ENCODE results near the gene LRP5. TPM values are rescaled to one million over a fixed set of nuclear protein-coding genes. Genes with fewer than 3 reads are reported as not detected.
"Not testable (repeated sequence)": the region's sequence is repeated elsewhere in the genome, so short reads cannot be mapped to it uniquely, and the experiment has no call there.

LRP5 gene
- total and polyA plus RNA-seq, 5 donors from 2014 or later, result 0.22 to 1.3 (median 0.79) TPM; not detected in 1

- not testable (repeated sequence) for H3K27me3 ChIP-seq (ENCODE audit: control insufficient read depth, insufficient read depth, low read length); H3K36me3 ChIP-seq (ENCODE audit: control insufficient read depth, insufficient read depth, low read length); H3K9me3 ChIP-seq (ENCODE audit: control insufficient read depth in 2 of 2, low read length in 2 of 2); ATAC-seq (ENCODE audit: low read depth in 2 of 2); H3K9me3 Mint-ChIP-seq; H3K36me3 Mint-ChIP-seq; H3K27ac ChIP-seq (ENCODE audit: insufficient read depth, low read length, poor library complexity, severe bottlenecking); H3K4me3 Mint-ChIP-seq; H3K27me3 Mint-ChIP-seq; DNase-seq; H3K4me3 ChIP-seq (ENCODE audit: low read depth, low read length); H3K4me1 ChIP-seq (ENCODE audit: control insufficient read depth, insufficient read depth, low read length, poor library complexity, severe bottlenecking); H3K4me1 Mint-ChIP-seq
- H3K27ac Mint-ChIP-seq, result peak overlapping the region in 1 of 3 donors; percentile 38
Observed at GRCh38 chr11:68400584-68400983, 88.2 kb downstream of the LRP5 start.

DNA sequence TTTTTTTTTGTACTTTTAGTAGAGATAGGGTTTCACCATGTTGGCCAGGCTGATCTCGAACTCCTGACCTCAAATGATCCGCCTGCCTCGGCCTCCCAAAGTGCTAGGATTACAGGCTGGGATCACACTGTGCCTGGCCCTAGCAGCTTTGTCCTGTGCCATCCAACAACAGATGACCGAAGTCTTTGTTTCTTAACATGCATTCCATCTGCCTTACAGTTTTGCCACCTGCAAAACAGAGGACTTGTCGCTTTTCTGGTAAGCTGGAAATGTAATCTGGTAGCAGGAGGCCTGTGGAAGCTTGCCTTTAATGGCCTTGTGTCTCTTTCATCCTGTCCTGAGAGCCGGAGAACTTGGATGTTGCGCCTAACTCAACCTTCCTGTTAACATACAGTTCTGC lies 89.5 kb downstream of the LRP5 start:
- no peak overlapping the region for H3K4me3 Mint-ChIP-seq
- Histone ChIP-seq H3K27ac (ENCODE audit: insufficient read depth, low read length, poor library complexity, severe bottlenecking) (no peak overlapping the region), H3K9me3 (ENCODE audit: control insufficient read depth in 2 of 2, low read length in 2 of 2) (no peaks in the 10 kb centered on the region), H3K27me3 (ENCODE audit: control insufficient read depth, insufficient read depth, low read length) (no peaks in the 10 kb centered on the region), H3K36me3 (ENCODE audit: control insufficient read depth, insufficient read depth, low read length) (no peaks in the 10 kb centered on the region), H3K4me3 (ENCODE audit: low read depth, low read length) (no peak overlapping the region), H3K4me1 (ENCODE audit: control insufficient read depth, insufficient read depth, low read length, poor library complexity, severe bottlenecking) (no peaks in the 10 kb centered on the region)
- no peaks in the 10 kb centered on the region for H3K27me3 Mint-ChIP-seq
- no peak for DNase-seq
- no peak overlapping the region for H3K27ac Mint-ChIP-seq
- no peaks in the 10 kb centered on the region for H3K4me1 Mint-ChIP-seq
- no peaks in the 10 kb centered on the region for H3K9me3 Mint-ChIP-seq
- peaks cover 4% of the 10 kb centered on the region for H3K36me3 Mint-ChIP-seq
- no peak for ATAC-seq (ENCODE audit: low read depth in 2 of 2)

- H3K27ac Mint-ChIP-seq, result no peak overlapping the region
- no peak overlapping the region for H3K4me3 Mint-ChIP-seq
- Histone ChIP-seq H3K4me3 (ENCODE audit: low read depth, low read length) (no peak overlapping the region), H3K9me3 (ENCODE audit: control insufficient read depth in 2 of 2, low read length in 2 of 2) (no peaks in the 10 kb centered on the region), H3K27ac (ENCODE audit: insufficient read depth, low read length, poor library complexity, severe bottlenecking) (no peak overlapping the region), H3K36me3 (ENCODE audit: control insufficient read depth, insufficient read depth, low read length) (no peaks in the 10 kb centered on the region), H3K27me3 (ENCODE audit: control insufficient read depth, insufficient read depth, low read length) (no peaks in the 10 kb centered on the region), H3K4me1 (ENCODE audit: control insufficient read depth, insufficient read depth, low read length, poor library complexity, severe bottlenecking) (no peaks in the 10 kb centered on the region)
- no peaks in the 10 kb centered on the region for H3K9me3 Mint-ChIP-seq
- no peaks in the 10 kb centered on the region for H3K27me3 Mint-ChIP-seq
- H3K36me3 Mint-ChIP-seq, result peaks cover 6% of the 10 kb centered on the region
- no peak for ATAC-seq (ENCODE audit: low read depth in 2 of 2)
- DNase-seq, result no peak
- no peaks in the 10 kb centered on the region for H3K4me1 Mint-ChIP-seq
Observed at GRCh38 chr11:68402355-68403031, 90.1 kb downstream of the LRP5 start.

DNA sequence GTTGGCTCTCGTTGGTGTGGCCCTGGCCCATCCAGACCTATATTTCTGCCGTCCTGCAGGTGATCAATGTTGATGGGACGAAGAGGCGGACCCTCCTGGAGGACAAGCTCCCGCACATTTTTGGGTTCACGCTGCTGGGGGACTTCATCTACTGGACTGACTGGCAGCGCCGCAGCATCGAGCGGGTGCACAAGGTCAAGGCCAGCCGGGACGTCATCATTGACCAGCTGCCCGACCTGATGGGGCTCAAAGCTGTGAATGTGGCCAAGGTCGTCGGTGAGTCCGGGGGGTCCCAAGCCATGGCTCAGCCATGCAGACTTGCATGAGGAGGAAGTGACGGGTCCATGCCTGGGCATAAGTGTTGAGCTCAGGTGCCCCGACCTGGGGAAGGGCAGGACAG lies 91.0 kb downstream of the LRP5 start:
- no peak overlapping the region for H3K27ac ChIP-seq (ENCODE audit: insufficient read depth, low read length, poor library complexity, severe bottlenecking)
- H3K36me3 ChIP-seq (ENCODE audit: control insufficient read depth, insufficient read depth, low read length), result no peaks in the 10 kb centered on the region
- no peaks in the 10 kb centered on the region for H3K27me3 ChIP-seq (ENCODE audit: control insufficient read depth, insufficient read depth, low read length)
- H3K4me3 ChIP-seq (ENCODE audit: low read depth, low read length), result no peak overlapping the region
- Mint-ChIP-seq H3K36me3 (peaks cover 9% of the 10 kb centered on the region), H3K27ac (no peak overlapping the region), H3K27me3 (no peaks in the 10 kb centered on the region), H3K4me3 (no peak overlapping the region), H3K9me3 (no peaks in the 10 kb centered on the region), H3K4me1 (no peaks in the 10 kb centered on the region)
- DNase-seq (no peak), ATAC-seq (ENCODE audit: low read depth in 2 of 2) (no peak)
- no peaks in the 10 kb centered on the region for H3K9me3 ChIP-seq (ENCODE audit: control insufficient read depth in 2 of 2, low read length in 2 of 2)
- no peaks in the 10 kb centered on the region for H3K4me1 ChIP-seq (ENCODE audit: control insufficient read depth, insufficient read depth, low read length, poor library complexity, severe bottlenecking)

- H3K36me3 Mint-ChIP-seq, result peaks cover 9% of the 10 kb centered on the region
- Histone ChIP-seq H3K27me3 (ENCODE audit: control insufficient read depth, insufficient read depth, low read length) (no peaks in the 10 kb centered on the region), H3K36me3 (ENCODE audit: control insufficient read depth, insufficient read depth, low read length) (no peaks in the 10 kb centered on the region), H3K9me3 (ENCODE audit: control insufficient read depth in 2 of 2, low read length in 2 of 2) (no peaks in the 10 kb centered on the region), H3K27ac (ENCODE audit: insufficient read depth, low read length, poor library complexity, severe bottlenecking) (no peak overlapping the region), H3K4me1 (ENCODE audit: control insufficient read depth, insufficient read depth, low read length, poor library complexity, severe bottlenecking) (no peaks in the 10 kb centered on the region), H3K4me3 (ENCODE audit: low read depth, low read length) (no peak overlapping the region)
- no peaks in the 10 kb centered on the region for H3K27me3 Mint-ChIP-seq
- no peak overlapping the region for H3K27ac Mint-ChIP-seq
- ATAC-seq (ENCODE audit: low read depth in 2 of 2) (no peak), DNase-seq (no peak)
- no peaks in the 10 kb centered on the region for H3K4me1 Mint-ChIP-seq
- no peaks in the 10 kb centered on the region for H3K9me3 Mint-ChIP-seq
- no peak overlapping the region for H3K4me3 Mint-ChIP-seq
Observed at GRCh38 chr11:68403831-68404230, 91.4 kb downstream of the LRP5 start.

GRCh38 chr11:68406324-68407313 lies 94.2 kb downstream of the LRP5 start:
- ATAC-seq (ENCODE audit: low read depth in 2 of 2) (no peak), DNase-seq (no peak)
- Mint-ChIP-seq H3K36me3 (peaks cover 9% of the 10 kb centered on the region), H3K27me3 (no peaks in the 10 kb centered on the region), H3K9me3 (no peaks in the 10 kb centered on the region), H3K4me1 (no peaks in the 10 kb centered on the region), H3K4me3 (no peak overlapping the region), H3K27ac (no peak overlapping the region)
- Histone ChIP-seq H3K4me1 (ENCODE audit: control insufficient read depth, insufficient read depth, low read length, poor library complexity, severe bottlenecking) (no peaks in the 10 kb centered on the region), H3K36me3 (ENCODE audit: control insufficient read depth, insufficient read depth, low read length) (no peaks in the 10 kb centered on the region), H3K27ac (ENCODE audit: insufficient read depth, low read length, poor library complexity, severe bottlenecking) (no peak overlapping the region), H3K27me3 (ENCODE audit: control insufficient read depth, insufficient read depth, low read length) (no peaks in the 10 kb centered on the region), H3K4me3 (ENCODE audit: low read depth, low read length) (no peak overlapping the region), H3K9me3 (ENCODE audit: control insufficient read depth in 2 of 2, low read length in 2 of 2) (no peaks in the 10 kb centered on the region)

DNA sequence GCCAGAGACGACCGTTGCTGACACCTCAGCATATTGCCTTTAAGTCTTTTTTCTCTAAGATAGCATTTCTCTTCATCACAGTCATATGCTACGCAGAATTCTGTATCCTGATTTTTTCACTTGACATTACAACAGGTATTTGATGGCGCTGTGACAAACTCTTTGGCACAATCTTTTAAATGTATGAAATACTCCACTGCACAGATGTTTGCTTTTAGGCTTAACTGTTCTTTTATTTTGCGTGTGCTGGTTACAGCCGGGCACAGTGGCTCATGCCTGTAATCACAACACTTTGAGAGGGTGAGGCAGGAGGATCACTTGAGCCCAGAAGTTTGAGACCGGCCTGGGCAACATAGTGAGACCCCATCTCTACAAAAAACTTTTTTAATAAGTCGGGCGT lies 96.1 kb downstream of the LRP5 start:
- Histone ChIP-seq H3K4me1 (ENCODE audit: control insufficient read depth, insufficient read depth, low read length, poor library complexity, severe bottlenecking) (no peaks in the 10 kb centered on the region), H3K36me3 (ENCODE audit: control insufficient read depth, insufficient read depth, low read length) (no peaks in the 10 kb centered on the region), H3K9me3 (ENCODE audit: control insufficient read depth in 2 of 2, low read length in 2 of 2) (no peaks in the 10 kb centered on the region), H3K27me3 (ENCODE audit: control insufficient read depth, insufficient read depth, low read length) (no peaks in the 10 kb centered on the region), H3K4me3 (ENCODE audit: low read depth, low read length) (no peak overlapping the region), H3K27ac (ENCODE audit: insufficient read depth, low read length, poor library complexity, severe bottlenecking) (no peak overlapping the region)
- Mint-ChIP-seq H3K9me3 (no peaks in the 10 kb centered on the region), H3K27ac (no peak overlapping the region), H3K4me3 (peak overlapping the region in 1 of 4 donors; percentile 32), H3K4me1 (peaks cover 0 to 3% (median 0%) of the 10 kb centered on the region in 4 donors), H3K36me3 (peaks cover 9% of the 10 kb centered on the region), H3K27me3 (no peaks in the 10 kb centered on the region)
- no peak for ATAC-seq (ENCODE audit: low read depth in 2 of 2)
- DNase-seq, result no peak
